ENCODE results near the gene ATP6V0D1. TPM values are rescaled to one million over a fixed set of nuclear protein-coding genes. Genes with fewer than 3 reads are reported as not detected.
A peak's percentile ranks its signal among the peaks of the same experiment; 100 is the strongest.
"Not testable (repeated sequence)": the region's sequence is repeated elsewhere in the genome, so short reads cannot be mapped to it uniquely, and the experiment has no call there.

The ATP6V0D1 gene
- total RNA-seq, 2 experiments from 2014 or later = 16.3 to 17.3 TPM

DNA sequence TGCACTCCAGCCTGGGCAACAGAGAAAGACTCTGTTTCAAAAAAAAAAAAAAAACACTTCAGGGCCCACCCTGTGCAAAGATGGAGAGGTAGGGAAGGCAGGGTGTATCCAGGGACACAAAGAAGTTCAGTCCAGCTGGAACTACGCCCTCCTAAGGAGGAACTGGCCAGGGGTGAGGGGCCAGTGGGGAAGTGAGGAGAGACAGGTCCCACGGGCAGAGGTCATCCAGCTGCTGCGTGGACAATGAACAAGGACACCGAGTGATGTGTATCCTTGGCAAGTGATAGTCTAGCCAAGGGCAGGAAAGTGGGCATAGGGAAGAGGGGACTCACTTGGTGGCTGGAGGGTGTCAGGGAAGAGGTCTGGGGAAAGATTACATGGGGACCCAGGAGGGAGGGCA lies 38.3 kb upstream of the ATP6V0D1 start:
- CTCF ChIA-PET = interaction anchor here (0.7 to 17.0 kb wide), 3 partner anchors 31 to 365 kb away, joined by 3 to 390 read pairs (median 75); partner anchors contain the start of genes AGRP, ATP6V0D1 and CARMIL2
- POLR2A ChIA-PET = no interaction called here
- intact Hi-C loops (cut with DNase I, micrococcal nuclease) = no loop called here
- Mint-ChIP-seq H3K27me3 (no peaks in the 10 kb centered on the region), H3K4me3 (no peak overlapping the region), H3K36me3 (ENCODE audit: low read depth) (no peaks in the 10 kb centered on the region), H3K4me1 (peaks cover 15% of the 10 kb centered on the region), H3K9me3 (ENCODE audit: low read depth) (no peaks in the 10 kb centered on the region), H3K27ac (no peak overlapping the region)
- DNase-seq (no peak), ATAC-seq (no peak)

DNA sequence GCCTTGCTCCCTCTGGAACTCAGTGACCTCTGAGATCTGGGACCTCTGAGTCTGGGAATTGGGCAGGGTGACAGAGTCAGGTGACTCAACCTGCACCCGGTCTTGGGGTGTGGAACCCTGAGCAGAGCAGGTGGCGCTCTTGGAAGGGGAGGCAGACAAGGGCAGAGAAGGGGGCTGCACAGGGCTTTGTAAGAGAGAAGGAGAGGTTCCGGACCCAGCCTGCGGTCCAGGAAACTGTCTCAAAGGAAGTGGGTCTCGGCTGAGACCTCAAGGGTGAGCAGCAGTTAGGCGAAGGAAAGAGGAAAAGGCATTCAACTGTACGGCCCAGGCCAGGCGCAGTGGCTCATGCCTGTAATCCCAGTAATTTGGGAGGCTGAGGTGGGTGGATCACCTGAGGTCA lies 37.7 kb upstream of the ATP6V0D1 start:
- DNase-seq = no peak
- ChIA-PET POLR2A (no interaction called here), CTCF (interaction anchor here (0.7 to 17.0 kb wide), 2 partner anchors 30 to 365 kb away, joined by 3 to 390 read pairs; partner anchors contain the start of genes AGRP and ATP6V0D1)
- H3K4me3 Mint-ChIP-seq = no peak overlapping the region
- H3K36me3 Mint-ChIP-seq (ENCODE audit: low read depth) = no peaks in the 10 kb centered on the region
- H3K4me1 Mint-ChIP-seq = peaks cover 15% of the 10 kb centered on the region
- no peak for ATAC-seq
- no peak overlapping the region for H3K27ac Mint-ChIP-seq
- intact Hi-C loops (cut with DNase I, micrococcal nuclease) = no loop called here
- H3K27me3 Mint-ChIP-seq = no peaks in the 10 kb centered on the region
- H3K9me3 Mint-ChIP-seq (ENCODE audit: low read depth) = no peaks in the 10 kb centered on the region

DNA sequence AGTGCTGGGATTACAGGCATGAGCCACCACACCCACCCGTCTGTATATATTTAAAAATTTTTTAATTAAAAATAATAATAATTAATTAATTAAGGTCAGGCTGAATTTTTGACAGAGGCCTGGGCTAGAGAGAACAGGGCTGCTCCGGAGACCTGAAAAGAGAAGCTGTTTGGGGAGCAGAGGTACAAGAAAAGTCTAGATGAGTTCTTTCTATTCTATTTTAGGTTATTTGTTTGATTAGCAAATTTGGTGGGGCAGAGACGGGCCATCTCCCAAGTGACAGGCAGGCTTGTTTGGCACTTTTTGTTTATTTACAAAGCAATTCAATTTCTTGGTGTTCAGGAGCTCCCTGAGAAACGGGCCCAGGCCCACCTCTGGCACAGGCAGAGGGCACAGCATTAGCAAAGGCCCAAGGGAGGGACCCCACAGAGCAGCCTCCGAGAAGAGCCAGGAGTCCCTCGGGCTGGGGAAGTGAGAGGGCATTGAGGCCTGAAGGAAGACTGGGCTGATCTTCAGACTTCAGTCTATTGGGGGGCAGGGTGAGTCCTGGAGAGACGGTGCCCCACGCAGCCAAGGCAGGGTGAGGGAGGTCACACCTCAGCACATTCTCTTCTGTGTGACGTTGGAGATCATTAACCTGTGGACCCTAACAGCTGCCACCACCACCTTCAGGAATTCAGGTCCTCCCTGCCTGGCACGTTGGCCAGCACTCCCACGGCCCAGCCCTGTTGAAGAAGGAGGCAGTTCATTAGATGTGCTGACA lies 36.9 kb upstream of the ATP6V0D1 start:
- ATAC-seq = no peak
- CTCF ChIA-PET = interaction anchor here (0.5 to 17.0 kb wide), 12 partner anchors 10 to 716 kb away, joined by 3 to 390 read pairs (median 3); partner anchors contain the start of genes AGRP, ATP6V0D1 and CARMIL2
- POLR2A ChIA-PET = no interaction called here

DNA sequence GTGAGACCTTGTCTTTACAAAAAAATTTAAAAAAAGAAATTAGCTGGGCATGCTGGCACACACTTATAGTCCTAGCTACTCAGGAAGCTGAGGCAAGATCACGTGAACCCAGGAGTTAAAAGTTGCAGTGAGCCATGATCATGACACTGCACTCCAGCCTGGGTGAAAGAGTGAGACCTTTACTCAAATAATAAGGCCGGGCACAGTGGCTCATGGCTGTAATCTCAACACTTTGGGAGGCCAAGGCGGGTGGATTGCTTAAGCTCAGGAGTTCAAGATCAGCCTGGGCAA lies 36.1 kb upstream of the ATP6V0D1 start:
- Mint-ChIP-seq H3K9me3 (ENCODE audit: low read depth) (no peaks in the 10 kb centered on the region), H3K4me1 (peaks cover 15% of the 10 kb centered on the region), H3K4me3 (no peak overlapping the region), H3K27ac (no peak overlapping the region), H3K36me3 (ENCODE audit: low read depth) (no peaks in the 10 kb centered on the region), H3K27me3 (no peaks in the 10 kb centered on the region)
- DNase-seq (no peak), ATAC-seq (no peak)
- CTCF ChIA-PET = interaction anchor here (0.6 to 17.0 kb wide), 13 partner anchors 9 to 548 kb away, joined by 3 to 390 read pairs (median 3); partner anchors contain the start of genes AGRP, ATP6V0D1 and CARMIL2
- POLR2A ChIA-PET = interaction anchor here (0.6 to 0.7 kb wide), 2 partner anchors 290 to 523 kb away, joined by 3 read pairs; no protein-coding TSS in a partner anchor
- intact Hi-C loops (cut with DNase I, micrococcal nuclease) = no loop called here

More for the DNA sequence above, 36.9 kb upstream of the ATP6V0D1 start:
- H3K27ac Mint-ChIP-seq = no peak overlapping the region
- no peak overlapping the region for H3K4me3 Mint-ChIP-seq
- intact Hi-C loops (cut with DNase I, micrococcal nuclease) = no loop called here
- no peaks in the 10 kb centered on the region for H3K36me3 Mint-ChIP-seq (ENCODE audit: low read depth)
- peaks cover 15% of the 10 kb centered on the region for H3K4me1 Mint-ChIP-seq
- no peaks in the 10 kb centered on the region for H3K27me3 Mint-ChIP-seq
- no peaks in the 10 kb centered on the region for H3K9me3 Mint-ChIP-seq (ENCODE audit: low read depth)
- DNase-seq = no peak

DNA sequence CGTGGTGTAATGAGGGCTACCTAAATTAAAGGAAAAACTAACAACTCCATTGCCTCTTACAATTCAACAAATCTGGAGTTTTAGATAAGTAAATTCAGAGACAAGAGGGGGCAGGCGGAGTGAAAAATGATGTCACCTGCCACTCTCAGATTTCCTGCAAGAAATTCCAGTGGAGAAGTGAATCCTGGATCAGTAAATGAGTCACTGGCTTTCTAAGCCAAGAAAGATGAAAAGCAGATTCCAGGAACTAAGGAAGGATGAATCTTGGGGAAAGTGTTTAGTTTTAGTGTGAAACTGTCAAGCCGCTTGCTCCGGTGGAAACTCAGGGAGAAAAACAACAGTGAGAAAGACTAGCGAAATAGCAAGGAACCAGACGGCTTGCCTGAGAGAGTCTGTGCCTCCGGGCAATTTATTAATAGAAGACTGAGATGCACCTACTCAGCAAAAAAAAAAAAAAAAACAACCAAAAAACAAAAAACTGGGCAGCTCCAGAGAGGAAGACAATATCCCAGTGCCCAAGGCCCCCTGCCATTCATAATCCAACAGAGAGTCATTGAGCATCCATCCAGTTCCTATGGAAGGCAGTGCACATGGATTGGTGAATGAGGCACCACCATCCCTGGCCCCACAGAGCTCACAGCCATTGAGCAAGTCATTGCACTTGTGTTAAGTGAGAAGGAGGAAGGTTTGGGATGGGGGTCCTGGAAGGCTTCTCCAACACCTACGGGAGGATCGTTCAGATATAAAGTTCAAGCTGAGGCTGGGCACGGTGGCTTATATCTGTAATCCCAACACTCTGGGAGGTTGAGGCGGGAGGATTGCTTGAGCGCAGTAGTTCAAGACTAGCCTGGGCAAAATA lies 35.6 kb upstream of the ATP6V0D1 start:
- H3K36me3 Mint-ChIP-seq (ENCODE audit: low read depth) = no peaks in the 10 kb centered on the region
- no peaks in the 10 kb centered on the region for H3K9me3 Mint-ChIP-seq (ENCODE audit: low read depth)
- intact Hi-C loops (cut with DNase I, micrococcal nuclease) = no loop called here
- H3K27me3 Mint-ChIP-seq = no peaks in the 10 kb centered on the region
- H3K4me1 Mint-ChIP-seq = peaks cover 14% of the 10 kb centered on the region
- DNase-seq (no peak), ATAC-seq (no peak)
- H3K27ac Mint-ChIP-seq = no peak overlapping the region
- ChIA-PET POLR2A (interaction anchor here (0.6 to 0.7 kb wide), 2 partner anchors 290 to 524 kb away, joined by 3 read pairs; no protein-coding TSS in a partner anchor), CTCF (interaction anchor here (0.6 to 17.0 kb wide), 15 partner anchors 10 to 548 kb away, joined by 3 to 390 read pairs (median 3); partner anchors contain the start of genes AGRP, ATP6V0D1 and CARMIL2)
- no peak overlapping the region for H3K4me3 Mint-ChIP-seq

DNA sequence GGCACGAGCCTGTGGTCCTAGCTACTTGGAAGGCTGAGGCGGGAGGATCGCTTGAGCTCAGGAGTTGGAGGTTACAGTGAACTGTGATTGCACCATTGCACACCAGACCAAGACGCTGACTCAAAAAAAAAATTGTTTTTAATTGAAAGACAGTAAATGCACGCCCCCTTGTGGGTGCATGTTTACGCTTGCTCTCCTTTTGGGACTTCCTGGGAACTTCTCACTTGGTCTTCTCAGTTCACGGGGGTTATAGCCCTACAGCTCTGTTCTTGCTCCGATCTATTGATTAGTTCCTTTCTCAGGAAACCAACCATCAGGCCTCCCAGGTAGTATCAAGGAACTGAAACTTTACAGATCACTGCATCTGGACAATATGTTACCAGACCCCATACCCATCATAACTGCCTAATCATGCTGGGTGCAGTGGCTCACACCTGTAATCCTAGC lies 33.4 kb upstream of the ATP6V0D1 start:
- H3K27me3 Mint-ChIP-seq = no peaks in the 10 kb centered on the region
- peak; percentile 91 for DNase-seq
- peak; percentile 91 for ATAC-seq
- H3K36me3 Mint-ChIP-seq (ENCODE audit: low read depth) = no peaks in the 10 kb centered on the region
- CTCF ChIA-PET = interaction anchor here (0.6 to 17.0 kb wide), 19 partner anchors 9 to 603 kb away, joined by 3 to 390 read pairs (median 4); partner anchors contain the start of genes AGRP, ATP6V0D1 and CARMIL2
- intact Hi-C loops (cut with DNase I, micrococcal nuclease) = loop anchor here (1.0 kb wide), 2 partner anchors 20 to 33 kb away; partner anchors contain the start of gene ATP6V0D1 (in 2 of the 2)
- H3K4me3 Mint-ChIP-seq = no peak overlapping the region
- POLR2A ChIA-PET = interaction anchor here (0.7 to 1.1 kb wide), 3 partner anchors 15 to 781 kb away, joined by 3 to 5 read pairs (median 3); no protein-coding TSS in a partner anchor
- peak overlapping the region; percentile 55 for H3K27ac Mint-ChIP-seq
- no peaks in the 10 kb centered on the region for H3K9me3 Mint-ChIP-seq (ENCODE audit: low read depth)
- H3K4me1 Mint-ChIP-seq = peaks cover 8% of the 10 kb centered on the region

DNA sequence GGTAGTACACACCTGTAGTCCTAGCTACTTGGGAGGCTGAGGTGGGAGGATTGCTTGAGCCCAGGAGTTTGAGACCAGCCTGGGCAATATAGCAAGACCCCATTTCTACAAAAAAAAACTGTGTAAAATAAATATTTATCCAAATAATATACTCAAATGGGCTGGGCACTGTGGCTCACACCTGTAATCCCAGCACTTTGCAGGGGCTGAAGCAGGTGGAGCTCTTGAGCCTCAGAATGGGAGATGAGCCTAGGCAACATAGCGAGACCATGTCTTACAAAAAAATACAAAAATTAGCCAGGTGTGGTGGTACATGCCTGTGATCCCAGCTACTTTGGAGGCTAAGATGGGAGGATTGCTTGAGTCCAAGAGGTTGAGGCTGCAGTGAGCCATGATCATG lies 32.9 kb upstream of the ATP6V0D1 start:
- not testable (repeated sequence) for H3K36me3 Mint-ChIP-seq (ENCODE audit: low read depth); H3K27me3 Mint-ChIP-seq; H3K4me3 Mint-ChIP-seq; H3K9me3 Mint-ChIP-seq (ENCODE audit: low read depth); H3K27ac Mint-ChIP-seq; DNase-seq
- ChIA-PET CTCF (interaction anchor here (0.6 to 17.0 kb wide), 17 partner anchors 9 to 752 kb away, joined by 3 to 390 read pairs (median 4); partner anchors contain the start of genes AGRP, ATP6V0D1 and CARMIL2), POLR2A (interaction anchor here (0.7 to 1.1 kb wide), 3 partner anchors 15 to 781 kb away, joined by 3 to 5 read pairs (median 3); no protein-coding TSS in a partner anchor)
- intact Hi-C loops (cut with DNase I, micrococcal nuclease) = loop anchor here (1.0 kb wide), 2 partner anchors 20 to 33 kb away; partner anchors contain the start of gene ATP6V0D1 (in 2 of the 2)
- H3K4me1 Mint-ChIP-seq = peaks cover 11% of the 10 kb centered on the region
- ATAC-seq = peak; percentile 11

DNA sequence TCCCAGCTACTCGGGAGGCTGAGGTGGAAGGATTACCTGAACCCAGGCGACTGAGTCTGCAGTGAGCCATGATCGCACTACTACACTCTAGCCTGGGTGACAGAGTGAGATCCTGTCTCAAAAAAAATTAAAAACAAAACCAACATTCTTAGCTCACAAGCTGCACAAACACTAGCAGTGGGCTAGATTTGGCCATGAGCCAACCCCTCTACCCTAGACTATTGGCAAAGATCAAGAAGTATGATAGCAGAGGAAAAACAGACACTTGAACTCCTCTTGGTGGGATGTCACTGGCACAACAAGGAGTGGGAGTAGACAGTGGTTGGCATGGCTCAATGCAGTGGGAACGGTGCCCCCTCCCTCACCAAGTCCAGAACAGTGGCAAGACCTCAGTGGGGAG lies 28.1 kb upstream of the ATP6V0D1 start:
- ChIA-PET CTCF (interaction anchor here (1.9 to 17.0 kb wide), 2 partner anchors 12 to 21 kb away, joined by 11 to 390 read pairs; partner anchors contain the start of genes AGRP and ATP6V0D1), POLR2A (no interaction called here)
- H3K36me3 Mint-ChIP-seq (ENCODE audit: low read depth) = peaks cover 9% of the 10 kb centered on the region
- H3K4me1 Mint-ChIP-seq = peaks cover 40% of the 10 kb centered on the region
- DNase-seq (no peak), ATAC-seq (no peak)
- H3K27me3 Mint-ChIP-seq = no peaks in the 10 kb centered on the region
- H3K27ac Mint-ChIP-seq = no peak overlapping the region
- no peaks in the 10 kb centered on the region for H3K9me3 Mint-ChIP-seq (ENCODE audit: low read depth)
- intact Hi-C loops (cut with DNase I, micrococcal nuclease) = no loop called here
- H3K4me3 Mint-ChIP-seq = no peak overlapping the region

DNA sequence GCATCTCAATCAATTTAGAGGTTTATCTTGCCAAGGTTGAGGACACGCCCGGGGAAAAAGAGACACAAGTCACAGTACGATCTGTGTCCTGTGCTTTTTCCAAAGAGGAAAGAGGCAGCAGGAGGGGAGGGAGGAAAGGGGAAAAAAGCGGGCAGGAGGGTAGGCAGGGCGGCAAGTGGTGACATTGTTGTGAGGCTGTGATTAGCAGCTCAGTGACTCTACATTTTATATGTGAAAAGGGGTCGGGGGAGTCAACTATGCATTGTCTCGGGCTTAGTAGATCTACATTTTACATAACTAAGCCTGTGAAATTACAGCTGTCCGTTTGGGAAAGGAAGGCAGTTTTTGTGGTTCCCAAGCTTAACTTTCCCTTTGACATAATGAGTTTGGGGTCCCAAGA lies 25.5 kb upstream of the ATP6V0D1 start:
- H3K4me1 Mint-ChIP-seq = peaks cover 45% of the 10 kb centered on the region
- intact Hi-C loops (cut with DNase I, micrococcal nuclease) = no loop called here
- H3K9me3 Mint-ChIP-seq (ENCODE audit: low read depth) = no peaks in the 10 kb centered on the region
- DNase-seq = no peak
- POLR2A ChIA-PET = interaction anchor here (0.8 kb wide), 1 partner anchor 116 kb away, joined by 5 read pairs; no protein-coding TSS in a partner anchor
- CTCF ChIA-PET = interaction anchor here (1.4 to 2.1 kb wide), 2 partner anchors 15 to 25 kb away, joined by 4 to 13 read pairs; no protein-coding TSS in a partner anchor
- ATAC-seq = no peak
- no peak overlapping the region for H3K4me3 Mint-ChIP-seq
- H3K27ac Mint-ChIP-seq = peak overlapping the region; percentile 77
- peaks cover 9% of the 10 kb centered on the region for H3K36me3 Mint-ChIP-seq (ENCODE audit: low read depth)
- no peaks in the 10 kb centered on the region for H3K27me3 Mint-ChIP-seq

DNA sequence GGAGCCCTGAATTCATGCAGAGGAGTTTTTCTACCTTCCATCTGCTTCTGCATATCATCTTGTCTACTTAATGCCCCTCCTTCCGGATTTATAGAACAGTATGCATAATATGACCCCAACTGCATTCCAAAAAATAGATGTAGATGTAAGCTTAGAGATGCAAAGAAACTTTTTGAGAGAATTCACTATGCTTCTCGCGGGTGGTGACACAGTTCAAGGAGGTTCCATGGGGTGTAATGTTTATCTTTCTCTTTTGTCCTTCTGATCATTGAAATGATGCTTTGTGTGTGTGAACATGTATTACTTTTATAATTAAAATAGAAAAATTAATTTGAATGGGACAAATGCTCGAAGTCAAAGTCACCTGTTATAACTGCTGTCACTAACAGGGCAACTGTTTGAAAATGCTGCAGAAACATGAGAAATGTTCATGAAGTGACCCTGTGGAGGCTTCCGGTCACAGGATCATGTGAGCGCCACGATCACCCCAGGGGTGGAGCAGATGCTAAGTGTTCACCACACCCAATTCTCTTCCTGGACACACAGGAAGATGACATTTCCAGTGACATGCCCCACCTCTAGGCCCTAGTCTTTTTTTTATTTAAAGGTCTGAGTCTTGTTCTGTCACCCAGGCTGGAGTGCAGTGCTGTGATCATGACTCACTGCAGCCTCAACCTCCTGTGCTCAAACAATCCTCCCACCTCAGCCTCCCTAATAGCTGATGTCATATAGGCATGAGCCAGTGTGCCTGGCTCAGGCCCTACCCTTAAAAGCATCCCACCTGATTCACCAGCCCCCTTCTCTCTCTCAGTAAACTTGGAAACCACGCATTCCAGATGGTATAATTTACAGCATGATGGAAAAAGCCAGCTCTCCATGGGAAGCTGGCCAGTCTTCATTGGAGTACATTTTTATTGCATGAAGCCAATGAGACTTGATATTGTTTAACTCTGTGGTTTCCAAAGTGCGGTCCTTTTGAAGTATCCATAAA lies 23.4 kb upstream of the ATP6V0D1 start:
- H3K27me3 Mint-ChIP-seq = no peaks in the 10 kb centered on the region
- peaks cover 45% of the 10 kb centered on the region for H3K4me1 Mint-ChIP-seq
- CTCF ChIA-PET = interaction anchor here (0.6 to 1.7 kb wide), 10 partner anchors 10 to 389 kb away, joined by 3 to 9 read pairs (median 3); partner anchors contain the start of gene PSKH1
- H3K36me3 Mint-ChIP-seq (ENCODE audit: low read depth) = peaks cover 9% of the 10 kb centered on the region
- H3K27ac Mint-ChIP-seq = peak overlapping the region; percentile 72
- no peak overlapping the region for H3K4me3 Mint-ChIP-seq
- DNase-seq (peak; percentile 66), ATAC-seq (peak; percentile 96)
- POLR2A ChIA-PET = interaction anchor here (1.4 kb wide), 1 partner anchor 16 kb away, joined by 3 read pairs; no protein-coding TSS in a partner anchor
- intact Hi-C loops (cut with DNase I, micrococcal nuclease) = no loop called here
- H3K9me3 Mint-ChIP-seq (ENCODE audit: low read depth) = no peaks in the 10 kb centered on the region

Data from activated CD4-positive, alpha-beta T cell treated with anti-CD3 and anti-CD28 coated beads for 36 hours (primary cell).